ENCODE measurements around the gene HSD11B1L. TPM values are rescaled to one million over a fixed set of nuclear protein-coding genes. Genes with fewer than 3 reads are reported as not detected.

HSD11B1L gene
- total RNA-seq, 1 experiment from 2014 or later = 6.0 TPM

DNA sequence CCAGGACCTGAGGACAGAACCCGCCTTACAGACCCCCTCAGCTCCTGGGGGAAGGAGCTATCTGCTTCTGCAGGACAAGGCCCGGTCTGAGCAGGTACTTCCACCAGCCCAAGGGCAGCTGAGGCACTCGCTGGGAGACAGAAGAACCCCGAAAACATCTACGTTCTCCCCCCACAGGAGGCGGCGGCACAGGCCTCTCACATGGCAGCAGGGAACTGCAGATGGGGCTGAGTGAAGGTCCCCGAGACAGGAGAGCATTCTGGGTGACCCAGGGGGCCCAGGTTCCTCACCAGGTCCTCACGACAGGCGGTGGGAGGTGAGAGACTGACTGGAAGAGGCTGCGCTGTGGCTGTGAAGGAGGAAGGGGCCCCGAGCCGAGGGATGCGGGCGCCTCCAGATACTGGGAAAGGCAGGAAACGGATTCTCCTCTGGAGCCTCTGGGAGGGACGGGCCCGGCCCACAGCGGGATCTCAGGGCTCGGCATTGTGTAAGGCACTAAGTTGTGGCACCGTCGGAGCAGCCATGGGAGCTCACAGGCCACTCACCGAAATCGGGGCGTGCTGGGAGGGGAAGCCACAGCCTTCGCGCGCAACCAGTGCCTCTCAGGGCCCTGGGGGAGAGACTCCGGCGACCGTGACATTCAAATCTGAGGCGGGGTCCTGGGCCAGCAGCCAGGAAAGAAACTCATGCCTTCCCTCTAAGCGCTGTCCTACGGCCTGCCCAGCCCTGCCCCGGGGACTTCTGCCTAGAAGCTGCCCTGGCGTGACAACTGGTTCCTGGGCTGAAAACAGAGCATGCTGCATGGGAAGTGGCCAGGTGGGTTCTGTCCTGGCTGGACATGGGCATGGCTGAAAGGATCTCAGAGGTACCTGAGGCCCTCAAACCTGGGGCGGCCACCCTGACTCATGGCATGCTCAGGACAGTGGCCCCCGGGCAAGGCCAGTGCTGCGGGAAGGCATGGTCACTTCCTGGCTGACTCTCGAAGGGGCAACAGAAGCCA lies 23.3 kb downstream of the HSD11B1L start:
- no peak for DNase-seq (ENCODE audit: low read depth, low spot score)
- Histone ChIP-seq H3K36me3 (ENCODE audit: control insufficient read depth, insufficient read depth, low read length) (no peaks in the 10 kb centered on the region; the same call in none of the 2 replicates), H3K27ac (ENCODE audit: low read length) (no peak overlapping the region), H3K27me3 (ENCODE audit: control insufficient read depth, insufficient read depth, low read length) (no peaks in the 10 kb centered on the region), H3K9me3 (ENCODE audit: control insufficient read depth, insufficient read depth, low read depth, low read length) (no peaks in the 10 kb centered on the region), H3K4me1 (ENCODE audit: control insufficient read depth, insufficient read depth, low read length) (no peaks in the 10 kb centered on the region), H3K4me3 (ENCODE audit: low read depth in 2 of 2, low read length in 2 of 2) (no peak overlapping the region)
- intact Hi-C loops (cut with micrococcal nuclease; ENCODE audit: unreplicated experiment) = no loop called here
- CTCF ChIA-PET = no interaction called here
- ATAC-seq = no peak
- BruUV-seq (replicated peaks) = no TSS peak
- POLR2A ChIA-PET = no interaction called here
- in situ Hi-C loops (cut with HindIII; ENCODE audit: low pct_unique_long_range_greater_than_20kb, low sequenced_read_pairs) = no loop called here
- TF ChIP-seq SIN3A (IDR thresholded peaks at IDR 0.05; ENCODE audit: borderline replicate concordance, insufficient read depth, low read depth, low read length) = no peak
- TF ChIP-seq TCF7L2 (IDR thresholded peaks at IDR 0.05; ENCODE audit: low read depth, low read length) = no peak

DNA sequence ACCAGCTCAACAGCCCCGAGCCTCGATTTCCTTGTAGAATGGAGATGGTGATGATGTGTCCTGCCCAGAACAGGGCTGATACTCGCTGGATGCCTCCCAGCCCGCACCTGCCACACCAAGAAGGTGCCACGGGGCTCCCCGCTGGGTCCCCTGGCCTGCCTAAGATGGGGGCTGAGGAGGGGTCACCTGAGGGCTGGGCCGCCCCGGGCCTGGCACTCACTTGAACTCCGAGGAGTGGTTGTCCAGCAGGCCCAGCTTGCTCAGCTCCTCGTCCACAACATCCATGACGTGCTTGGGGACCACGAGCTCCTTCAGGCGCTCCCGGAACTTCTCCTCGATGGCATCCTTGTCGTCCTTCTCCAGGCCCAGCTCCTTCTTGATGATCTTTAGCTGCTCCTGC lies 24.7 kb downstream of the HSD11B1L start:
- no peak overlapping the region for H3K27ac ChIP-seq (ENCODE audit: low read length)
- ChIA-PET POLR2A (no interaction called here), CTCF (no interaction called here)
- no peak for DNase-seq (ENCODE audit: low read depth, low spot score)
- ATAC-seq = no peak
- in situ Hi-C loops (cut with HindIII; ENCODE audit: low pct_unique_long_range_greater_than_20kb, low sequenced_read_pairs) (no loop called here), intact Hi-C loops (cut with micrococcal nuclease; ENCODE audit: unreplicated experiment) (no loop called here)
- H3K9me3 ChIP-seq (ENCODE audit: control insufficient read depth, insufficient read depth, low read depth, low read length) = no peaks in the 10 kb centered on the region
- no peak overlapping the region for H3K4me3 ChIP-seq (ENCODE audit: low read depth in 2 of 2, low read length in 2 of 2)
- H3K36me3 ChIP-seq (ENCODE audit: control insufficient read depth, insufficient read depth, low read length) = no peaks in the 10 kb centered on the region; the same call in none of the 2 replicates
- BruUV-seq (replicated peaks) = no TSS peak
- H3K4me1 ChIP-seq (ENCODE audit: control insufficient read depth, insufficient read depth, low read length) = no peaks in the 10 kb centered on the region
- H3K27me3 ChIP-seq (ENCODE audit: control insufficient read depth, insufficient read depth, low read length) = no peaks in the 10 kb centered on the region
- TF ChIP-seq SIN3A (IDR thresholded peaks at IDR 0.05; ENCODE audit: borderline replicate concordance, insufficient read depth, low read depth, low read length) (no peak), TCF7L2 (IDR thresholded peaks at IDR 0.05; ENCODE audit: low read depth, low read length) (no peak)

DNA sequence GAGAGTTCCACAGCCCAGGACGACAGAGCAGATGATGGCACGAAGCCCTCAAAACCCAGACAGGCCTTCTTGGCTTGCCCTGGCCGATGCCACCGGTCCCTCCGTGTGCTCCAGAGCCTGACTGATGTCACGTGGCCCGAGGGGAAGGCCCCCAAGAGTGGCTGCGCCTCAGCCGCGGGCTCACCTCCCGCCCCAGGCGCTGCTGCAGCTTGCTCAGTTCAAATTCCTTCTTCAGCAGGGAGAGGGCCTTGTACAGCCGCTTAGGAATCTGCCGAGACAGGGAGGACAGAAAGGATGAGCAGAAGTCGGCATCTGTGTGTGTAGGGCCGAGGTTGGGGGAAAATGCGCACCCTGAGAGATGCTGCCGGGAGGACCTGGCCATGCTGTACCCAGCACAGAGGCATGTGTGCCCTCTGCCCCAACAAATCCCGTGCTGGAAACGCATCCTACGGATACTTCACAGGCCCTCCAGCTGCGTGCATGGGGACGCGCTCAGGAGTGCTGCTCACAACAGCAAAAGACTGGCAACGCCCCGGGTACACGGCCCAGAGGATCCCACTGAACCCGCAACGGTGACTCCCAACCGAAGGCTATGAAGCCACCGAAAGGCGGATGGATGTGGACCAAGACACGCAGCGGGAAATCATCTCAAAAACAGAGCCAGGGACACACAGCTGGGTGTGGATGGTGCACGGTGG lies 26.2 kb downstream of the HSD11B1L start:
- no peaks in the 10 kb centered on the region for H3K9me3 ChIP-seq (ENCODE audit: control insufficient read depth, insufficient read depth, low read depth, low read length)
- ChIA-PET CTCF (no interaction called here), POLR2A (no interaction called here)
- no TSS peak for BruUV-seq (replicated peaks)
- ATAC-seq (no peak), DNase-seq (ENCODE audit: low read depth, low spot score) (no peak)
- H3K4me1 ChIP-seq (ENCODE audit: control insufficient read depth, insufficient read depth, low read length) = no peaks in the 10 kb centered on the region
- no peaks in the 10 kb centered on the region for H3K27me3 ChIP-seq (ENCODE audit: control insufficient read depth, insufficient read depth, low read length)
- H3K27ac ChIP-seq (ENCODE audit: low read length) = no peak overlapping the region
- peaks cover 2% of the 10 kb centered on the region for H3K36me3 ChIP-seq (ENCODE audit: control insufficient read depth, insufficient read depth, low read length)
- intact Hi-C loops (cut with micrococcal nuclease; ENCODE audit: unreplicated experiment) (no loop called here), in situ Hi-C loops (cut with HindIII; ENCODE audit: low pct_unique_long_range_greater_than_20kb, low sequenced_read_pairs) (no loop called here)
- no peak overlapping the region for H3K4me3 ChIP-seq (ENCODE audit: low read depth in 2 of 2, low read length in 2 of 2)
- no peak for TF ChIP-seq POLR2AphosphoS5 (IDR thresholded peaks at IDR 0.05; ENCODE audit: low read depth, low read length)
- TF ChIP-seq SIN3A (IDR thresholded peaks at IDR 0.05; ENCODE audit: borderline replicate concordance, insufficient read depth, low read depth, low read length) = no peak
- TF ChIP-seq TCF7L2 (IDR thresholded peaks at IDR 0.05; ENCODE audit: low read depth, low read length) = no peak
- TF ChIP-seq, protein P1, sequence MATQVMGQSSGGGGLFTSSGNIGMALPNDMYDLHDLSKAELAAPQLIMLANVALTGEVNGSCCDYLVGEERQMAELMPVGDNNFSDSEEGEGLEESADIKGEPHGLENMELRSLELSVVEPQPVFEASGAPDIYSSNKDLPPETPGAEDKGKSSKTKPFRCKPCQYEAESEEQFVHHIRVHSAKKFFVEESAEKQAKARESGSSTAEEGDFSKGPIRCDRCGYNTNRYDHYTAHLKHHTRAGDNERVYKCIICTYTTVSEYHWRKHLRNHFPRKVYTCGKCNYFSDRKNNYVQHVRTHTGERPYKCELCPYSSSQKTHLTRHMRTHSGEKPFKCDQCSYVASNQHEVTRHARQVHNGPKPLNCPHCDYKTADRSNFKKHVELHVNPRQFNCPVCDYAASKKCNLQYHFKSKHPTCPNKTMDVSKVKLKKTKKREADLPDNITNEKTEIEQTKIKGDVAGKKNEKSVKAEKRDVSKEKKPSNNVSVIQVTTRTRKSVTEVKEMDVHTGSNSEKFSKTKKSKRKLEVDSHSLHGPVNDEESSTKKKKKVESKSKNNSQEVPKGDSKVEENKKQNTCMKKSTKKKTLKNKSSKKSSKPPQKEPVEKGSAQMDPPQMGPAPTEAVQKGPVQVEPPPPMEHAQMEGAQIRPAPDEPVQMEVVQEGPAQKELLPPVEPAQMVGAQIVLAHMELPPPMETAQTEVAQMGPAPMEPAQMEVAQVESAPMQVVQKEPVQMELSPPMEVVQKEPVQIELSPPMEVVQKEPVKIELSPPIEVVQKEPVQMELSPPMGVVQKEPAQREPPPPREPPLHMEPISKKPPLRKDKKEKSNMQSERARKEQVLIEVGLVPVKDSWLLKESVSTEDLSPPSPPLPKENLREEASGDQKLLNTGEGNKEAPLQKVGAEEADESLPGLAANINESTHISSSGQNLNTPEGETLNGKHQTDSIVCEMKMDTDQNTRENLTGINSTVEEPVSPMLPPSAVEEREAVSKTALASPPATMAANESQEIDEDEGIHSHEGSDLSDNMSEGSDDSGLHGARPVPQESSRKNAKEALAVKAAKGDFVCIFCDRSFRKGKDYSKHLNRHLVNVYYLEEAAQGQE (IDR thresholded peaks at IDR 0.05; ENCODE audit: insufficient read depth in 1 of 2, low read depth in 2 of 2, low read length in 1 of 2) = no peak
- TF ChIP-seq, protein P2, sequence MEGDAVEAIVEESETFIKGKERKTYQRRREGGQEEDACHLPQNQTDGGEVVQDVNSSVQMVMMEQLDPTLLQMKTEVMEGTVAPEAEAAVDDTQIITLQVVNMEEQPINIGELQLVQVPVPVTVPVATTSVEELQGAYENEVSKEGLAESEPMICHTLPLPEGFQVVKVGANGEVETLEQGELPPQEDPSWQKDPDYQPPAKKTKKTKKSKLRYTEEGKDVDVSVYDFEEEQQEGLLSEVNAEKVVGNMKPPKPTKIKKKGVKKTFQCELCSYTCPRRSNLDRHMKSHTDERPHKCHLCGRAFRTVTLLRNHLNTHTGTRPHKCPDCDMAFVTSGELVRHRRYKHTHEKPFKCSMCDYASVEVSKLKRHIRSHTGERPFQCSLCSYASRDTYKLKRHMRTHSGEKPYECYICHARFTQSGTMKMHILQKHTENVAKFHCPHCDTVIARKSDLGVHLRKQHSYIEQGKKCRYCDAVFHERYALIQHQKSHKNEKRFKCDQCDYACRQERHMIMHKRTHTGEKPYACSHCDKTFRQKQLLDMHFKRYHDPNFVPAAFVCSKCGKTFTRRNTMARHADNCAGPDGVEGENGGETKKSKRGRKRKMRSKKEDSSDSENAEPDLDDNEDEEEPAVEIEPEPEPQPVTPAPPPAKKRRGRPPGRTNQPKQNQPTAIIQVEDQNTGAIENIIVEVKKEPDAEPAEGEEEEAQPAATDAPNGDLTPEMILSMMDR (IDR thresholded peaks at IDR 0.05) = no peak
